Retina (tissue), 1 donor: ENCODE data around the gene PRRX2.

Experiments
- DNase-seq: peaks from one replicate; pipeline ENCODE4 v3.0.0-alpha.2; 2016

The PRRX2 gene

GRCh38 chr9:129712634-129713401, 47.4 kb downstream of the PRRX2 start:
- no peak for DNase-seq

- DNase-seq, result no peak
Measured at GRCh38 chr9:129713402-129713679, 47.9 kb downstream of the PRRX2 start.

GRCh38 chr9:129714511-129715061, 49.1 kb downstream of the PRRX2 start:
- DNase-seq, result no peak

GRCh38 chr9:129716091-129716490, 50.6 kb downstream of the PRRX2 start:
- no peak for DNase-seq

- DNase-seq, result no peak
Measured at GRCh38 chr9:129717991-129718390, 52.5 kb downstream of the PRRX2 start.

GRCh38 chr9:129718647-129719046, 53.2 kb downstream of the PRRX2 start:
- DNase-seq, result no peak

GRCh38 chr9:129719135-129719534, 53.7 kb downstream of the PRRX2 start:
- DNase-seq, result no peak

GRCh38 chr9:129720181-129720864, 54.9 kb downstream of the PRRX2 start:
- no peak for DNase-seq

- no peak for DNase-seq
Measured at GRCh38 chr9:129720865-129721545, 55.6 kb downstream of the PRRX2 start.

GRCh38 chr9:129722913-129723312, 57.5 kb downstream of the PRRX2 start:
- no peak for DNase-seq

- DNase-seq, result no peak
Measured at GRCh38 chr9:129724456-129725190, 59.2 kb downstream of the PRRX2 start.

- DNase-seq, result no peak
Measured at GRCh38 chr9:129725795-129726251, 60.4 kb downstream of the PRRX2 start.

GRCh38 chr9:129726322-129727160, 61.1 kb downstream of the PRRX2 start:
- peak; percentile 82 for DNase-seq

- no peak for DNase-seq
Measured at GRCh38 chr9:129728744-129729143, 63.3 kb downstream of the PRRX2 start.

GRCh38 chr9:129731477-129732085, 66.1 kb downstream of the PRRX2 start:
- DNase-seq, result no peak

- no peak for DNase-seq
Measured at GRCh38 chr9:129732100-129732499, 66.7 kb downstream of the PRRX2 start.

GRCh38 chr9:129732946-129733631, 67.6 kb downstream of the PRRX2 start:
- no peak for DNase-seq

- no peak for DNase-seq
Measured at GRCh38 chr9:129733632-129733953, 68.1 kb downstream of the PRRX2 start.

- no peak for DNase-seq
Measured at GRCh38 chr9:129735546-129735945, 70.1 kb downstream of the PRRX2 start.

GRCh38 chr9:129736334-129736733, 70.9 kb downstream of the PRRX2 start:
- DNase-seq, result no peak
